ENCODE results near the gene CCDC191. TPM values are rescaled to one million over a fixed set of nuclear protein-coding genes. Genes with fewer than 3 reads are reported as not detected.
A peak's percentile ranks its signal among the peaks of the same experiment; 100 is the strongest.

Gene CCDC191
- total RNA-seq, 3 donors from 2014 or later: 4.3 to 13.2 (median 10.8) TPM

DNA sequence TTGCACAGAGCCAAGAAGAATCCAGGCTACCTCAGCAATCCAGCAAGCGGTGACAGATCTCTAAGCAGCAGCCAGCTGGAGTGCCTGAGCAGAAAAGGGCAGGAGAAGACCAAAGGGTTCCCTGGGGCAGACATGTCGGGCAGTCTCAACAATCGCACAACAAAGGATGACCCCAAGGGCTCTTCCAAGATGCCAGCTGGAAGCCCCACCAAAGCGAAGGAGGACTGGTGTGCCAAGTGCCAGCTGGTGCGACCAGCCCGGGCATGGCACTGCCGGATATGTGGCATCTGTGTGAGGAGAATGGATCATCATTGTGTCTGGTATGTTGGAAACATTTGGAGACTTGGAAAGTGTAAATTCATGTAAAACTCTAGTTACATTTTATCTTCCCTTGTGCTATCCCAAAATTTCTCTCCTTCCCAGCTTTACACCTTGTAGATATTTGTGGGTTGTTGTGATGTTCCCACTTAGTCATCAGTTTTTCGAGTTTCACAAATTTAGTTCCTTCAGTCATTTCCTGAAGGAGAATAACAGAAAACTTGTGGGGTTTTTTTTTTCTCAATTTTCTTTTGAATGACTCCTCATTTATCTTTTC lies 102.1 kb downstream of the CCDC191 start:
- no peaks in the 10 kb centered on the region for H3K4me1 ChIP-seq
- no peaks in the 10 kb centered on the region for H3K9me3 ChIP-seq
- DNase-seq (ENCODE audit: low spot score in 2 of 2): peak in 1 of 2 donors; percentile 81
- no peaks in the 10 kb centered on the region for H3K27me3 ChIP-seq
- H3K36me3 ChIP-seq: no peaks in the 10 kb centered on the region
- H3K27ac ChIP-seq: peak overlapping the region in 1 of 2 donors; percentile 16
- TF ChIP-seq POLR2A (IDR thresholded peaks at IDR 0.05): no peak
- TF ChIP-seq POLR2AphosphoS5 (IDR thresholded peaks at IDR 0.05): no peak
- TF ChIP-seq, protein P1, sequence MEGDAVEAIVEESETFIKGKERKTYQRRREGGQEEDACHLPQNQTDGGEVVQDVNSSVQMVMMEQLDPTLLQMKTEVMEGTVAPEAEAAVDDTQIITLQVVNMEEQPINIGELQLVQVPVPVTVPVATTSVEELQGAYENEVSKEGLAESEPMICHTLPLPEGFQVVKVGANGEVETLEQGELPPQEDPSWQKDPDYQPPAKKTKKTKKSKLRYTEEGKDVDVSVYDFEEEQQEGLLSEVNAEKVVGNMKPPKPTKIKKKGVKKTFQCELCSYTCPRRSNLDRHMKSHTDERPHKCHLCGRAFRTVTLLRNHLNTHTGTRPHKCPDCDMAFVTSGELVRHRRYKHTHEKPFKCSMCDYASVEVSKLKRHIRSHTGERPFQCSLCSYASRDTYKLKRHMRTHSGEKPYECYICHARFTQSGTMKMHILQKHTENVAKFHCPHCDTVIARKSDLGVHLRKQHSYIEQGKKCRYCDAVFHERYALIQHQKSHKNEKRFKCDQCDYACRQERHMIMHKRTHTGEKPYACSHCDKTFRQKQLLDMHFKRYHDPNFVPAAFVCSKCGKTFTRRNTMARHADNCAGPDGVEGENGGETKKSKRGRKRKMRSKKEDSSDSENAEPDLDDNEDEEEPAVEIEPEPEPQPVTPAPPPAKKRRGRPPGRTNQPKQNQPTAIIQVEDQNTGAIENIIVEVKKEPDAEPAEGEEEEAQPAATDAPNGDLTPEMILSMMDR (IDR thresholded peaks at IDR 0.05): no peak
- H3K4me3 ChIP-seq: peak overlapping the region in 1 of 3 donors; percentile 29
- intact Hi-C loops (cut with DNase I; ENCODE audit: low total_unique reads): no loop called here

DNA sequence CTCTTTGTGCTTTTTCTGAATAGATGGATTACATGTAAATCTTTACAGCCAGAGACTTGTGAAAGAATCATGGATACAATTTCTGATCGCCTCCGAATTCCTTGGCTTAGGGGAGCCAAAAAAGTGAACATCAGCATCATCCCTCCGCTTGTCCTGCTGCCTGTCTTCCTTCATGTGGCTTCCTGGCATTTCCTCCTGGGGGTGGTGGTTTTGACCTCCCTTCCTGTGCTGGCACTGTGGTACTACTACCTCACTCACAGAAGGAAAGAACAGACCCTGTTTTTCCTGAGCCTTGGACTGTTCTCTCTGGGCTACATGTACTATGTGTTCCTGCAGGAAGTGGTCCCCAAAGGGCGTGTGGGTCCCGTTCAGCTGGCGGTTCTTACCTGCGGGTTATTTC lies 102.6 kb downstream of the CCDC191 start:
- Histone ChIP-seq H3K27ac (peak overlapping the region; percentile 16 to 23), H3K9me3 (no peaks in the 10 kb centered on the region), H3K36me3 (no peaks in the 10 kb centered on the region), H3K4me3 (peak overlapping the region in 1 of 3 donors; percentile 29), H3K27me3 (no peaks in the 10 kb centered on the region), H3K4me1 (no peaks in the 10 kb centered on the region)
- TF ChIP-seq POLR2AphosphoS5 (IDR thresholded peaks at IDR 0.05): no peak
- TF ChIP-seq POLR2A (IDR thresholded peaks at IDR 0.05): no peak
- TF ChIP-seq, protein P1 (IDR thresholded peaks at IDR 0.05): no peak
- intact Hi-C loops (cut with DNase I; ENCODE audit: low total_unique reads): no loop called here
- DNase-seq (ENCODE audit: low spot score in 2 of 2): peak in 1 of 2 donors; percentile 75

DNA sequence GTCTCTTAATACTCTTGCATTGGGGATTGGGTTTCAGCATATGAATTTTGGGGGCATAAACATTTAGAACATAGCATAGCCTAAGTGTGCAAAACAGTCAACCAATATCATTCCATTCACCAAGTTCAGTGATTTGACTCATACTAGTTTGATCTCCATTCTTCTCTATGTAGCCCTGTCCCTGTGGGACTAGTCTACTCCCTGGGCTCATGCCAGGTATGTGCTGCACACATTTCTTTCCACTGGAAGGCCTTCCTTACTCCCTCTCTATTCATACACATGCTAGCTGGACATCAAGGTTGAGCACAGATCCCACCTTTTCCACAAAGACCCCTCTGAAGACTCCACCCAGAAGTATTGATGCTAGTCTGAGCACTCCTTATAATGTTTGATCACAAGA lies 103.4 kb downstream of the CCDC191 start:
- Histone ChIP-seq H3K4me1 (no peaks in the 10 kb centered on the region), H3K36me3 (no peaks in the 10 kb centered on the region), H3K27ac (no peak overlapping the region), H3K4me3 (no peak overlapping the region), H3K9me3 (no peaks in the 10 kb centered on the region), H3K27me3 (no peaks in the 10 kb centered on the region)
- intact Hi-C loops (cut with DNase I; ENCODE audit: low total_unique reads): no loop called here
- TF ChIP-seq POLR2AphosphoS5 (IDR thresholded peaks at IDR 0.05): no peak
- TF ChIP-seq, protein P1 (IDR thresholded peaks at IDR 0.05): no peak
- TF ChIP-seq POLR2A (IDR thresholded peaks at IDR 0.05): no peak
- DNase-seq (ENCODE audit: low spot score in 2 of 2): no peak

- DNase-seq (ENCODE audit: low spot score in 2 of 2): no peak
- Histone ChIP-seq H3K27me3 (no peaks in the 10 kb centered on the region), H3K9me3 (no peaks in the 10 kb centered on the region), H3K36me3 (no peaks in the 10 kb centered on the region), H3K4me3 (peak overlapping the region; percentile 75 to 92 (median 82)), H3K4me1 (no peaks in the 10 kb centered on the region), H3K27ac (peak overlapping the region; percentile 71 to 80)
- intact Hi-C loops (cut with DNase I; ENCODE audit: low total_unique reads): no loop called here
- no peak for TF ChIP-seq POLR2A (IDR thresholded peaks at IDR 0.05)
- TF ChIP-seq POLR2AphosphoS5 (IDR thresholded peaks at IDR 0.05): no peak
- TF ChIP-seq, protein P1 (IDR thresholded peaks at IDR 0.05): no peak
Measured at GRCh38 chr3:113948015-113948917, 108.1 kb downstream of the CCDC191 start.
